Fibroblast of villous mesenchyme (primary cell): Measurements from ENCODE around the gene FAM131A. TPM values are rescaled to one million over a fixed set of nuclear protein-coding genes. Genes with fewer than 3 reads are reported as not detected.

Experiments
- DNase-seq: peaks from one replicate; pipeline ENCODE4 v3.0.0-alpha.2; 2010; ENCODE audit warnings: low read depth
- H3K4me3 ChIP-seq: 2 replicates; pipeline ENCODE4 v1.5.1; 2011; ENCODE audit warnings: low read depth, mild to moderate bottlenecking, low read length
- CTCF ChIP-seq: IDR thresholded peaks from 2 replicates; pipeline ENCODE4 v1.5.1; 2012; ENCODE audit warnings: low read depth, mild to moderate bottlenecking, low read length; ENCODE audit not compliant: insufficient read depth
- total RNA-seq: library from RNA; depleted of rRNA; stranded (reverse); fragments of >200 nt; gene quantifications from 2 replicates; pipeline ENCODE4 v1.2.3, GENCODE V29; 2012

Gene FAM131A
- total RNA-seq, 1 donor = 17.3 TPM

DNA sequence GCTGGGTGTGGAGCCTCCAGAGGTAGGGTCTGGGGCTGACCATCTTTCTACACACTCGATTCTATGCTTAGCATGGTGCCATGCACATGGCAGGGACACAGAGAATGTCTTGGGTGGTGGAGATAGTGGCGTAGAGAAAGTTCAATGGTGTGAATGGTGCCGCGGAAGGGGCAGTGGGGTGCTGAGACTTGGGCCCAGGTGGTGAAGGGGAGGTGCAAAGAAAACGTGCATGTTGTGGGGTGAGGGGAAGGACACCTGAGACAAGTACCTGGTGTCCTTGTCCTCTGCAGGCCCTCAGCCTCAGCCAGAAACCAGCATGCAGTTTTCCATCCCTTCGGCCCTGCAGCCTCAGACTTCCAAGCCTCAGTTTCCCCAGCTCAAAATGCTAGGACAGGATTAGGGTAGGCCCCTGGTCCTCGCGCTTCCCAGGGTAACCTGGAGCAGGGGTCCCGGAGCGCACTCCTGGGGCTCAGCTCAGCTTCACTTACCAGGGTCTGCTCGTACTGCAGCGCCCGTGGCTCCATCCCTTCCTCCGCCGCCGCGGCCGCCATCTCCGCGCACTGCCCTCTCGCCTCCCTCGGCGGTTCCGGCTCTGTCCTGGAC is 23.6 kb downstream of the FAM131A start:
- no peak for TF ChIP-seq CTCF
- H3K4me3 ChIP-seq = peak overlapping the region; percentile 84
- DNase-seq = no peak

GRCh38 chr3:184361532-184361931 is 24.1 kb downstream of the FAM131A start, which contains the start of the genes CLCN2 and POLR2H:
TSS of gene CLCN2 (minus strand) at chr3:184361605. CDS start at chr3:184361479, 126 bp downstream.
TSS of gene POLR2H (plus strand) at chr3:184361710. CDS start at chr3:184363493, 1,783 bp downstream.
- peak; percentile 53 for DNase-seq

GRCh38 chr3:184361932-184362667 is 24.7 kb downstream of the FAM131A start:
- no peak for TF ChIP-seq CTCF
- DNase-seq = peak; percentile 74
- H3K4me3 ChIP-seq = peak overlapping the region; percentile 84

More at GRCh38 chr3:184361532-184361931, 24.1 kb downstream of the FAM131A start, which contains the start of the genes CLCN2 and POLR2H:
- peak within 1 kb of the TSS; percentile 84 for H3K4me3 ChIP-seq
- no peak for TF ChIP-seq CTCF

- H3K4me3 ChIP-seq = peak overlapping the region; percentile 84
These were observed 25.5 kb downstream of the FAM131A start for GRCh38 chr3:184362668-184363546.

DNA sequence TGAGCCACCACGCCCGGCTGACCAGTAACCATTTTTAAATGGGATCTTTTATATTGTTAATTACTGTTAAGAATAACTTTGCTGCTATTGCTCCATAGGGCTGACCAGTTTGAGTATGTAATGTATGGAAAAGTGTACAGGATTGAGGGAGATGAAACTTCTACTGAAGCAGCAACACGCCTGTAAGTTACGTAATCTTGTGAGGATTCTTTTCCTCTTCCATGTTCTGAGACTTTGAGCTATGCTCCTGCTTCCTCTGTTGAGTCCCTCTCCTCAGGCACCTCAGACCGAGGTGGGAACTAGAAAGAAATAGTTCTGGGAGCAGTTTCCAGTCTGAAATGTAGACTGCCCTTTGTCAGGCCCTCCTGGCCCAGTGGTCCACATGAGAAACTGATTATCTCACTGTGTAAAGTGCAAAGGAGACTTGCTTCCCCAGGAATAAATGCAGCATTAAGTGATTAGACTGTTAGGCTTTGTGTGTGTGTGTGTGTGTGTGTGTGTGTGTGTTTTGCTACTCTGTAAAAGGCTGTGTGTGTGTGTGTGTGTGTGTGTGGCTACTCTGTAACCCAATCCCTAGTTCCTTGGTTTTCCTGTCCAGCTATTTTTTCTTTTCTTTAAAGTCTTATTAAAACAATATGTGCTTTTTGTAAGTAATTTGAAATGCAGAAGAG is 29.4 kb downstream of the FAM131A start:
- TF ChIP-seq CTCF = no peak
- peak; percentile 26 for DNase-seq
- H3K4me3 ChIP-seq = no peak overlapping the region

More at GRCh38 chr3:184362668-184363546, 25.5 kb downstream of the FAM131A start:
- peak; percentile 54 for TF ChIP-seq CTCF
- DNase-seq = peak; percentile 98

DNA sequence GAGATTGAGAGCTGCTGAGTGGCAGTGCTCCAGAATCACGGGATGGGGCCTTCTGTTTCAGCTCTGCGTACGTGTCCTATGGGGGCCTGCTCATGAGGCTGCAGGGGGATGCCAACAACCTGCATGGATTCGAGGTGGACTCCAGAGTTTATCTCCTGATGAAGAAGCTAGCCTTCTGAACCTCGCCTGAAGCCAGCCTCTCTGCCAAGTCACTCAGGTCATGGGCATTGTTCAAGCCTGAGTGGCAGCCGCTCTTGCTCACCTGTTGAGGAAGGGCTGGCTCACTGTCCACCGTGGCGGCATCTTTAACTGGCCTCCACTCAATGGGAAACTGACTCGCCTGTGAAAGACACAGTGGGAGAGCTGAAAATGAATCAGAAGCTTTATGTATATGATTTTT is 30.7 kb downstream of the FAM131A start:
- TF ChIP-seq CTCF = no peak
- DNase-seq = no peak
- no peak overlapping the region for H3K4me3 ChIP-seq
